HG03025 (cell line): ENCODE data around the gene KRTCAP2.
"Not testable (repeated sequence)": the region's sequence is repeated elsewhere in the genome, so short reads cannot be mapped to it uniquely, and the experiment has no call there.

Source experiments
- ATAC-seq: cut with Tn5 transposase; IDR thresholded peaks from one replicate; pipeline ENCODE4 v1.9.1; 2021; ENCODE audit warnings: mild to moderate bottlenecking, moderate library complexity; ENCODE audit not compliant: unreplicated experiment, low FRiP score

Gene KRTCAP2

DNA sequence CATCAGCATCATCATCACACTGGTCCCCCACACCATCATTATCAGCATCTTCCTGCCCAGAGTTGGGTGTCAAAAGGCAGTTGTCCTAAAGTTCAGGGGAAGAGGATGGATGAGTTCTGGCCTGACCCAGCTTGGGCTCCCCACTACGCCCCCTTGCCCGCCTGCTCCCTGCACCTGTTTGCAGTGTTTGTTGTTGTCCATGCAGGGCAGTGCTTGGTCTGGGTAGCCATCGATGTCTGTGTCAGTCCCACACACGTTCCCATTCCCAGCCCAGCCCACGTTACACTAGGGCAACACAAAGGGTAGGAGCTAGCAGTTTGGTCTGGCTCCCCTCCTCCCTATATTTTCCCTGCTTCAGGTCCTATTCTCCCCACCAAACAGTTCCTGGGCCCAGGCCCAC is 27.8 kb upstream of the KRTCAP2 start:
- no peak for ATAC-seq

DNA sequence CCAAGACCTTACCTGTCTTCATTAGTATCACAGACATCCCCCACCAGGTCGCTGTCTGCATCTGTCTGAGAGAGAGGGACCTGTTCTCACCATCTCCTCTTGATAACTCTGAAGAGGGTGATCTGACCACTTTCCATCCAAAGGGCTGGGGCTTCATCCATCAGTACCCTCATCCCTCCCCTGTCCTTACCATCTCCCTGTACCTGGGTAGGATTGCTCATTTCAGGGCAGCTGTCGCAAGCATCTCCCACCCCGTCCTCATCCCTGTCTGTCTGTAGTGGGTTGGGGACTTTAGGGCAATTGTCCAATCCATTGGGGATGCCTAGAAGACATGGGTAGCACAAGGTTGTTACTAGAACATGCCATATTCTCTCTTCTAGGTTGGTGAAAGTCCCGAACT is 26.7 kb upstream of the KRTCAP2 start:
- ATAC-seq: no peak

DNA sequence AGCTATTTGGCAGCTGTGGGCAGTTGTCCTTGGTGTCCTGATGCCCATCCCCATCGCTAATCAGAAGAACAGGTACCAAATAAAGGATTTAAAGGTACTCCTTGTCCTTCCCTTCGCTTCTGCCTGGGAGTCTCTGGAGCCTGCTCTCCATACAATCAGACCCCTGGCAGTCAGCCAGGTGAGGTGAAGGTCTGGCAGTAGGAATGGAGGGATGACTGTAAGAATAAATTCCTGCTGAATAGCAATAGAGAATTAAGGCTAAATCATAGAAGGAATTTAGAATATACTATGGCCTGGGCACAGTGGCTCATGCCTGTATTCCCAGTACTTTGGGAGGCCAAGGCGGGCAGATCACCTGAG is 25.4 kb upstream of the KRTCAP2 start:
- ATAC-seq: no peak

DNA sequence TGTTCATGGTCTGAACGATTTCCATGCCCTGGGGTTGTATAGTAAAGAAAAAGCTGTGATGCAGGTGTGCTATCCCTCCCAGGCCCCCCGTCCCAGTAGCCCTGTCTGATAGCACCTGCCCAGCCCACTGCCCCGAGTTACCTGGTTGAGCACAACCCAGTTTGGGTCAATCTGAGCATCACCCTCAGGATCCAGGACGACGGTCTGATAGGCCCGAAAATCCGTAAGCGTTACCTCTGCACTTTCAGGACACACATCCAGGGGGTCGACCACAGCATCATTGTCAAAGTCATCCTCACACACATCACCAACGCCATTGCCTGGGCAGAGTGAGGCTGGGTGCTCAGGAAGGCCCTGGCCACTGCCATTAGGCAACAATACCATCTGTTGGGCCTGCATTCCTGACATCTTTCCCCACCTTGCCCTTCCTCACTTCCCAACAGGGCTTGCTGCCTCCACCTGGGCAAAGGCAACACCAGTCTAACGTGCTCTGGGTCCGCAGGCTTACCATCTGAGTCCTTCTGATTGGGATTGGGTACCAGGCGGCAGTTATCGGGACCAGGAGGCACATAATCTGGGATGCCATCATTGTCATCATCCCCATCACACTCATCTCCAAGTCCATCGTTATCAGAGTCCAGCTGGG is 24.9 kb upstream of the KRTCAP2 start:
- no peak for ATAC-seq

DNA sequence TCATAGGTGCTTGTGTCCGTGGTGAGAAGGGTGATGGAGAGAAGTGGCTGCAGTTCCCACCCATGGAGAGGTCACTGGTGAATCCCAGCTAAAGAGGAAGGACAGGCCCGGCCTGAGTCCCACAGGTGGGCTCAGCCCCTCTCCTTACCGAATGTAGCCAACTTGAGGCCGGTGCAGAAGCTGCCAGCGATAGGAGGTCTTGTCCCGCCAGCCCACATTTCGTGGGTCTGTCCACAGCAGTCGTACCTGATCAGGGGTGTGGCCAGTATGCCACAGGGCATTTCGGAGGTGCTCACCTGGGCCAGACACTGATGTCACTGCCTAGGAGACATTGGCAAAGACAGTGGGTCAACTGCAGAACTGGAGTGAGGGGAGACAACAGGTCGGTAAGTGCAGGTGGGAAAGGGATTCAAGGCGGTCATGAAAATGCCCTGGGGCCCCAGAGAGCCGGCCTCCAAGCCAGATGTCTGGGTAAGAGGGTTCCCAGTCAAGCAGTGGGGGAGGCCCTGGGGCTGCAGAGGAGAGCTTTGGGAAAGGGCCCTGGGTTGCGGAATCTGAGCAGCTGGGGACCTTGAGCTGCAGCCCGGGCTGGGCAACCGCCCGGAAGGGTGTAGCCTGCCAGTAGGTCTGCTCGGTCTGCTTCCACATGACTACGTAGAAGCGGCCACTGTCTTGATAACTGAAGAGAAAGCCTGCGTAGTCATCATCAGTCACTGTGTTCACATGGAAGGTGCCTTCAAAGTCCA is 24.0 kb upstream of the KRTCAP2 start:
- ATAC-seq: no peak

DNA sequence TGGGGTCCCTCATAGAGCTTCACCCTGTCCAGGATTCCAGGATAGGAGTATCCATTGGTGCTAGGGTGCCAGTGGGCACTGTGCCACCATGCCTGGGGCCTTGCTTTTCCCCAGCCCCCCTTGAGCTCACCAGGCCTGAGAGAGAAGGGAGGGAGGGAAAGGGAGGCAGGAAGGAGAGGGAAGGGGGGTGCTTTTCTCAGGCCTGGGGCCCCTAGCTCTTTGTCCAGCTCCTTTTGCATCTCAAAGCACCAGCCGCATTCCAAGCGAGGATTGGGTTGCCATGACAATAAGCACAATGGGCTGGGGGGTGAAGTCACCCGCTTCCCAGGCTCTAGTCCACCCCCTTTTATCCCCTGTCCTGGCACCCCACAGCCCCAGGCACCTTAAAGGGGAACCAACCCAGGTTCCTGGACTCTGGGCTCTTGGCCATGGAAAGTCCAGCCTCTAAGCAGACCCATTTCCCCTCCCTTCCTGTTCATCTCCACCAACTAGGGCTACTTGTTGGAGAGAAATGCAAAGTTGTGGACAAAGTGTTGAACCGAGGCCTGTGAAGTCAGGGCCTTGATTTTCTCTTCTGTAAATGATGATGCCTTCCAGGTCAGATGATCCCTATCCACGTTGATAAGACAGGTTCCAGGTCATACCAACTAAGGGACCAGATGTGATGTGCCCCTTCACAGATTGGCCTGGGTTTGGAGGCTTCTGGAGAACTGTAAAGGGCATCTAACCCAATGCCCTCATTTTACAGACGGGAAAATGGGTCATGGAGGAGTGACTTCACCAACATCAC is 23.2 kb upstream of the KRTCAP2 start:
- ATAC-seq: no peak

DNA sequence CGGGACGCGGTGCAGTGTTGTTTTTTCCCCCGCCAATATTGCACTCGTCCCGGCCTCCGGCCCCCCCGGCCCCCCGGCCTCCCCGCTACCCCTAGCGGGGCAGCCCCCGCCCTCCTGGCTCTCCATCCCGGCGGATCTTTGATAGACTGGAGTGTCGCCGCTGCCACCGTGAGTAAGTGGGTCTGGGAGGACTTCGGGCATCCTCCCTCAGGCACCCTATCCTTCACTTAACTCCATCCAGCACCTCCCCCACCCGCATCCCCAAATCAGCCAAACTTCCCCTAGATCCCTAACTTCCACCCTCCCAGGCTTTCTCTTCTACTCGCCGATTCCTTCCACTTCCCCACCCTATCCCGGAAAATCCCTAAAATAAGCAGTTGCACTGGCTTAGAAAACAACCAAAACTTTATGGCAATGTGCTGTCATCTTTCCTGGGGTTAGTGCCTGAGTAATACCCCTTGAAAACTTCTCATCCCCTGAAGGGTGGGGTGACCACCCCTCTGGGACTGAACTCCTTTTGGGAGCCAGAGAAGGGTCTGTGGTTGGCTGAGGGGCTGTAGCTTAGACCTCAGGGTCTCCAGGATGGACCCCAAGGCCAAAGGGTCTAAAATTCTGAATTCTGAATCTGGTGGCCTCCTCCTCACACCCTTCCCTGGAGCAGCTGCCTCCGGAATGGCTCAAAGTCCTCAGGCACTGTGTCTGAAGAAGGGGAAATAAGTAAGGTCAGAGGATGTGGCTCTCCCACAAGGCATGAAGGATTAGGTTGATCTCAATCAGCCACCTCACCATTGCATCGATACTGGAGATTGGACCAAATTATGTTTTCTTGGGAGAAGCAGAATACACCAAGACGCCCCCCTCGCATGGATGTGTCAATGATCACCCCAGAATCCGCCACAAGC is 22.3 kb upstream of the KRTCAP2 start:
- ATAC-seq: no peak

DNA sequence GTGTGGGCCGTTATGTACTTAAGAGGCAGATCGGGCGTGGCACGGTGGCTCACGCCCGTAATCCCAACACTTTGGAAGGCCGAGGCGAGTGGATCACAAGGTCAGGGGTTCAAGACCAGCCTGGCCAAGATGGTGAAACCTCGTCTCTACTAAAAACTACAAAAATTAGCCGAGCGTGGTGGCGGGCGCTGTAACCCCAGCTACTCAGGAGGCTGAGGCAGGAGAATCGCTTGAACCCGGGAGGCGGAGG is 20.8 kb upstream of the KRTCAP2 start:
- not testable (repeated sequence) for ATAC-seq

DNA sequence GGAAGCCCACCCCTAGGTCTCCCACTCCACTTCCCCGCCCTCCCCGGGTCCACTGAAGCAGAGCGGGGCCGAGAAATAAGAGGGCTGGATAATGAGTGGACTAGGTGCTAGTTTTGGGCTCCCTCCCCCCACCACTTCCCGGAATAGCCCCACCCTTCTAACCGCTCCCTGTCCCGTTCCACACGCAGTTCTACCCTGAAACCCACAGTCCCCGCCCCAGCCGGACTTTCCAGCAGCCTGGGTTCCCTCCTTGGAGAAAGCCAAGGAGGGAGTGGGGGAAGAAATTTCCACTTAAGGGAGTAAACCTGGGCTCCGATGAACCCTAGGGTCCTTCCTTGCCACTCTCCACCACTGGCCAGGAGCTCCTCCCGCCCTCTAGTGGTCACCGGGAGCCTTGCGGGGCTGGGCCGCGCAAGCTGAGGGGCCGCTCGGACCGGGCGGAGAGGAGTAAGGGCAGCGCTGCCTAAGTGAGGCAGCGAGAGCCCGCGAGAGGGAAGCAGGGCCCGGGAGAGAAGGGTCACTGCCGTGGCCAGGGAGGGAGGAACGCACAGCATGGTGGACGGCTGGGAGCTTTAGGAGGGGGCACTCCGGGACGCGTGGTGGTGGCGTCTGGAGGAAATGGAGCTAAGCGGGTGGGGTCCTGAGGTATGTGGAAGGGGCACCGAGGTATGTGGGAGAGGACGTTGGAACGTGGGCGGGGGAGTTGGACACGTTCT is 20.3 kb upstream of the KRTCAP2 start:
- peak; percentile 57 for ATAC-seq

DNA sequence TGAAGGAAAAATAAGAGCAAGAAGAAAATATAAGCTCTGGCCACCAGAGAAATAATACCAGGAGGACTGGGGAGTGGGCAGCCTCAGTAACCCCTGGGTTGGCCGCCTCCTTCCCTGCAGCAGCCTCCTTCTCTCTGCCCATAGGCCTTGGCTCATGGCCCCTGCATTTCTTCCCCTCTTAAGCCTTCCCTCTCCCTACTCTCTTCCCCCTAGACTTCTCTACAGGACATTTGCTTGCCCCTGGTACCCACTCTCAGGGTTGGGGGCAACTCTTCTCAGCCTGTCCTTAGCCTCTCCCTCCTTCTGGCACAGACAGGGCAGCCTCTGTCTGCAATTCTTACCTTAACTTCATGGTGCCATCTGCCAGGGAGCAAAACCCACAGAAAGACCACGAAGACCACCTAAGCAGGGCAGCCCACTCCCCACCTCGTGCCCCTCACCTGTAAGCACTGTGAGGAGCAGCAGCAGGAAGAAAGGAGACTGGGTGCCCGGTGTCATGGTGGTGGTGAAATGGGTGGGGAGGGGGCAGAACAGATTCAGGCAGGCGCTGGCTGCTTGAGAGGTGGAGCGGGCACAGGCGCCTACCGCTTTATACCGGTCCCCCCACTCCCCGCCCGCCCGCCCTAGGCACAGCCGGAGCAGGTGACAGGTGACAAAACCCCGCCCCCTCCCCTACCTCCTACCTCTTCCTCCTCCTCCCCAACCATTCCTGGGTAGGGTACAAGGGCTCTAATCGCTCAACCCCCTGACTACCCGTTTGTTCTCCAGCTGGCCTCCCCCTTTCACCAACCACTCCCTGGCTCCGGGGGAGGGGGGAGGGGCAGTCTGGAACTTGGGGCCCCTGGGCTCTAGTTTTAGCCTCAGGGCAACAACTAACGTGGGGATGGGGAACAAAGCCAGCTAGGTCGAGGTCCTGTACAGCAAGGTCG is 19.5 kb upstream of the KRTCAP2 start:
- ATAC-seq: no peak

DNA sequence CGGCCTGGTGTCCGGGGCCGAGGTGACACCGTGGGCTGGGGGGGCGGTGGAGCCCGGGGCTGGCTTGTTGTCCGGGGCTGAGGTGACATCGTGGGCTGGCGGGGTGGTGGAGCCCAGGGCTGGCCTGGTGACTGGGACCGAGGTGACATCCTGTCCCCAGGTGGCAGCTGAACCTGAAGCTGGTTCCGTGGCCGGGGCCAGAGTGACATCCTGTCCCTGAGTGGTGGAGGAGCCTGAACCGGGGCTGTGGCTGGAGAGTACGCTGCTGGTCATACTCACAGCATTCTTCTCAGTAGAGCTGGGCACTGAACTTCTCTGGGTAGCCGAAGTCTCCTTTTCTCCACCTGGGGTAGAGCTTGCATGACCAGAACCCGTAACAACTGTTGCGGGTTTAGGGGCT is 18.8 kb upstream of the KRTCAP2 start:
- no peak for ATAC-seq

DNA sequence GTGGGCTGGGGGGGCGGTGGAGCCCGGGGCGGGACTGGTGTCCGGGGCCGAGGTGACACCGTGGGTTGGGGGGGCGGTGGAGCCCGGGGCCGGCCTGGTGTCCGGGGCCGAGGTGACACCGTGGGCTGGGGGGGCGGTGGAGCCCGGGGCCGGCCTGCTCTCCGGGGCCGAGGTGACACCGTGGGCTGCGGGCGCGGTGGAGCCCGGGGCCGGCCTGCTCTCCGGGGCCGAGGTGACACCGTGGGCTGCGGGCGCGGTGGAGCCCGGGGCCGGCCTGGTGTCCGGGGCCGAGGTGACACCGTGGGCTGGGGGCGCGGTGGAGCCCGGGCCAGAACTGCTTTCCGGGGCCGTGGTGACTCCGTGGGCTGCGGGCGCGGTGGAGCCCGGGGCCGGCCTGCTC is 16.8 kb upstream of the KRTCAP2 start:
- not testable (repeated sequence) for ATAC-seq

DNA sequence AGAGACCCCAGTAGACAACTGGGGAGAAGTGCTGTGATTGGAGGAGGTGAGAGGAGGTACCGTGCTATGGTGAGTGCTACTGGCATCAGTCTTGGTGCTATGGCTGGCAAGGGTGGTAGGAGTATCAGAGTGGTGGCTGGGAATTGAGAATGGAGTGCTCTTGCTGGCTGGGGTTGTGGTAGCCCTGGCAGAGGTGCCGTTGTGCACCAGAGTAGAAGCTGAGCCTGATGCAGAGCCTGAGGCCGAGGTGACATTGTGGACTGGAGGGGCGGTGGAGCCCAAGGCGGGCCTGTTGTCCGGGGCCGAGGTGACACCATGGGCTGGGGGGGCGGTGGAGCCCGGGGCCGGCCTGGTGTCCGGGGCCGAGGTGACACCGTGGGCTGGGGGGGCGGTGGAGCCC is 15.2 kb upstream of the KRTCAP2 start:
- no peak for ATAC-seq

DNA sequence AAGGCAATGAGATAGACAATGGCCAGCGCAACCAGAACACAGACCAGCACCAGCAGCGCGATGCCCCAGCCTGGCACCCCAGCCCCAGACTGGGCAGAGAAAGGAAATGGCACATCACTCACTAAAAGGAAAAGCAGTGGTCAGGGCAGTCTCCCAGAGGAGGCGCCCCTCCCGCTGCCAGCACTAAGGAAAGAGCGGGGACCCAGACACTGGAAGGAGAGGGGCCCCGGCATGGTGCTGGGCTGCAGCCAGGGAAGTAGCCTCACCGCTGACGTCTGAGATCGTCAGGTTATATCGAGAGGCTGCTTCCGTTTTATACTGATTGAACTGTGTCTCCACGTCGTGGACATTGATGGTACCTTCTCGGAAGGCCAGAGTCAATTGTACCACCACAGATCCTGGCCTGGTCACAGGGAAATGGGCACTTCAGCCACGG is 14.4 kb upstream of the KRTCAP2 start:
- ATAC-seq: no peak

DNA sequence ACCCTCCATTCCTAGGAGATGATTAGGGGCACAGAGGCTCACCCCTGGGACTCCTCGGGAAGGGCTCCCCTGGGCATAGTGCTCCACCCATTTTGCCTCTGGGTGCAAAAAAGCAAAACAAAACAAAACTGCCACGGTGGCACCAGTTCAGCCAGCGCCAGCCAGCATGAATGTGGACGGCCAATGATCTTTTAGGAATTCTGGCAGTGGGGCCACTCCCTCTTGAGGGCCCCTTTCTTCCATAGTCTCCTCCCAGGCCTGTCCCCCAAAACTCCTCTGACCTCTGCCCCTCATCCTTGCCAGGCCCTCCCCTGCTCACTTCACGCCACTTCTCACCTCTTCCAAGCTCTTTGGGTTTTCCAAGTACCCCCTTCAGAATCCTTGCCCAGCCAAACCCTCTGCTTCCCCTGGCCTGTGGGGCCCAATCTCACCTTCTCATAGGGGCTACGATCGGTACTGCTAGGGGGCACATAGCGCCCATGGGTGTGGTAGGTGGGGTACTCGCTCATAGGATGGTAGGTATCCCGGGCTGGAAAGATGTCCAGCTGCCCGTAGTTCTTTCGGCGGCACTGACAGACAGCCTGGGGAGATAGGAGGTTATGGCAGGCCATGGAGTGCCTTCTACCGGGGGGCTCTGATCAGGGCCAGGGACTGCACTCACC is 13.8 kb upstream of the KRTCAP2 start:
- ATAC-seq: no peak

DNA sequence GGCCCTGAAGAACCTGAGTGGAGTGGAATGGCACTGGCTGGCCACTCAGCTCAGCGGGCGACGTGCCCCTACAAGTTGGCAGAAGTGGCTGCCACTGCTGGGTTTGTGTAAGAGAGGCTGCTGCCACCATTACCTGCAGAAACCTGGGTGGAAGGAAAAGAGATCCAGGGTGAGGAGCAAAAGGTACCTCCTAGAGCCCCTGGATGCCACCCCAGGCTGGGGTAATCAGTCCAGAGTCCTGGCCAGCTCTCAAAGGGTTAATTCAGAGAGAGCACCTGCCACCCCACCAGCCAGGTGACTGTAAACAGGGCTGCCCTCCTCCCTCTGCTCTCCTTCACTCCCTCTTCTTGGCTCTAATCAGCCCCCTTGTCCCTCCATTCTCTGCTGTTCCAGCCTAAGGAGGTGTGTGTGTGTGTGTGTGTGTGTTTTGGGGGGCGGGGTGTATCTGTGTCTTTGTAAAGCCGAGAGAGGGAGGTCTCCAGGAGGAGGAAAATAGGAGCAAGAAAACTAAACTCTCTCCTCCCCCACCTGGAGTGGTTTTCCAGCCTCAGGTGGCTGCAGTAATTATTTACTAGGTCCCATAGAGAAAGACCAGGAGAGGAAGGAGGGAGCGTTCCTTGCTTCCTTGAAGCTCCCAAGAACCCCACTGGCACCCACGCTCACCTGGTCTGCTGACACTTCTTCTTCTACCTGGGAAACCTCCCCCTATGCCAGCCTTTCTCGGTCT is 13.1 kb upstream of the KRTCAP2 start:
- ATAC-seq: no peak

DNA sequence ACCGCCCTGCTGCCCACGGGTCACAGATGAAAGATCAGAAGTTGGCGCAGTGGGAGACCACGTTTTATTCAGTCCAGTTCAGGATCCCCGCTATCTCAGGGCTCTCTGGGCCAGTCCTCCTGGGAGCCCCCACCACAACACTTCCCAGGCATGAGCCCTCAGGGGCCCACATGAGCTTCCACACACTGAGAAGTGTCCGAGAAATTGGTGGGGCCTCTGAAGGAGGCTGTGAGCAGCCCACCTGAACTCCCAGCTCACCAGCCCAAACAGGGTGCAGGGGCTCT is 12.6 kb upstream of the KRTCAP2 start:
- no peak for ATAC-seq
